ENCODE measurements around the gene MEF2D.

The MEF2D gene

DNA sequence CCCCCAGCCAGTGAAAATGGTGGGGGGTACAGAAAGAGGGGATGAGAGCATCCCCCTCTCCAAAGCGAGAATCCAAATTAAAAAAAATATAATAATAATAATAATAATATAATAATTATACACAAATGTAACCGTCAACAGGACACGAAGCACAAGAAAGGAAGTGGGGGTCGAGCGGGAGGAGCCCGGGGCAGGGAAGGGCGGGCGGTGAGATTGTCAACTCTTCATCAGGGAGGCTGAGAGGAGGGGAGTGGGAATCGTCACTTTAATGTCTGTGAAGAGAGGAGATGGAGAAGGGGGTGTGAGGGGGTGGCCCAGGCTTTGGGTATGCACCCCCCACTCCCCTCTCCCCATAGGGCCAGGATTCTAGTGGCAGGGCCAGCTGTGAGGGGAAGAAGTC lies 33.2 kb downstream of the MEF2D start:
- DNase-seq: no peak

DNA sequence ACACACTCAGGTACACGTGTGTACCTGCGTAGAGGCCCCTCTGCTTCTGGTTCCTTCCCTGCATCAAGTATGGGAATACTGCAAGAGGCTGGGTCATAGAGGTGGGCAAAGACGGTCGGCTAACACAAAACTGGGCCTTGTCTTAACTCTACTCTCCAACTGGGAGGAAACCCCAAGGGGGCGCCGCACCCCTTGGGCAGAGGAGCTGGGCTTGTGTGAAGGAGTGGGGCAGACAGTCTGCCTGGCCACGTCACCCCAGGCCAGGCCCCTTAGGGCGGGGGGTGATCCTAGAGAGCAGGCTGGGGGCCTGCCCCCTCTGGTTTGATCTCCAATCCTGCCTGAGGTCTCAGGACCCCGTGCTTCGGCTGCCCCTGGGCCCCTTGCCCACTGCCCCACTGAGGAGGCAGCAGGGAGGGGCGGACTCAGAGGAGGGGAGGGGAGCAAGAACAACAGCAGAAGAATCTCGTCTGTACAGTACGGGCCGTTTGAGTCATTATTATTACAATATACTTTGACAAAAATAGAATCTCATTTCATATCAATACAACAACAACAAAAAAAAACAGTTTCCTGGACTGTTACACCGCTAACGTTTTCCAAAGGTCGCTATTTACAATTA lies 34.7 kb downstream of the MEF2D start:
- no peak for DNase-seq

DNA sequence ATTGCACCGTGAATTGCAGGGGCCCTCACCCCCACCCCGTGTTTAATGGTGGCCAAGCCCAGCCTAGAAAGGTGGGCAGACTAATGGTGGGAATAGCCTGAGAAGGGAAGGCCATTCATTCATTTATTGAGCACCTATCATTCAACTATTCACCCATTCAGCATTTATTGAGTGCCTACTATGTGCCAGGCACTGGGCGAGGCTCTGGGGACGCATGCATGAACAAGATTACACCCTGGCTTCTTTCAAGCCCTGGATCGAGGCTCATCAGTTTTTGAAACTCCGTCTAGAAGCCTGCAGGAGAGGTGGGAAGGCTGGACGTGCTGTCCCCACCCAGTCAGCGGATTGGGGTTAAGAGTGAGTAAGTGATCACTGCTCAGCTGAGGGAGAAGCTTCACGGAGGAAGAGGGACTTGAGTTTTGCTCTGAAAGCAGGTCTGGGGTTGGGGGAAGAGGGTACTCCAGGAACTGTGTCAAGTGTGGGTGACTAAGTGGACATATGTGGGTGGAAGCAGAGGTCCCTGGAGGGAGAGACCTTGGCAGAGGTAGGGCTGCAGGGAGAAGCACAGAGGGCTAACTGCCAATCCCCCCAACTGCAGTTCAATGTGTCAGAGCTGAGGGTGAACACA lies 35.6 kb downstream of the MEF2D start:
- DNase-seq: no peak

DNA sequence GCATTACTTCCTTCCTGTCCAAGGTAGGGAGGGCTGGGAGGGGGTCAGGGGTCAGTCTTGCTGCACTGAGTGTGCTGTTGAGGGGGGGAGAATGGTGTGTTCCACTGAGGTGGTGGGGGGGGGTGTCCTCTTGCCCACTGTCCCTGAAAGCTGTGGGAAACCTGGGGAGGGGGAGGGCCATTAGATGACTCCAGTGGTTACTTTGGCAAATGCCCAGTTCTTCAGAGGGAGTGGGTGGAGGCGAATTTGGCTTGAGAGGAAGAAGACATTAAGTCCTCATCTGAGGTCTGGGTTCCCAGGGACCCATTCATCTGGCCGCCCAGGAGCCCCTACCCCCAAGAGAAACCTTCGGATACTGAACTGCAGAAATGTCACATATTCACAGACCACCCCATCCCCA lies 36.2 kb downstream of the MEF2D start:
- DNase-seq: no peak

DNA sequence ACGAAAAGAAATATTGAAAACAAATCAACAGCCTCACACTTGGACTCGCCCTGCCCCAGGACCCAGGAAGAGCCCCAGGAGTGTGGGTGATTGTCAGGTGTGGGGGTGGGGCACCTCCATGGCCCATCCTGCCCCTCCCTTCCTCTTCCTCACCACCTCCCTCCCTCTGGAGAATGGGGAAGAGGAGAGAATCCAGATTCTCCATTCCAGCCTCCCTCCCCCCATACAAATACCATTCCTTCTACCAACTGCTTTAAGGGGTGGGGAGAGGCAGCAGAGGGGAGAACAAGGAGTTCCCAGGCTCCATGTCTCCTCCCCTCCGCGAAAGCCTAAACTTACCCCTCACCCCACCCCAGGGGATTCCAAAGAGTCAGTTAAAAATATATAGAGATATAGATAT lies 36.7 kb downstream of the MEF2D start:
- DNase-seq: no peak

DNA sequence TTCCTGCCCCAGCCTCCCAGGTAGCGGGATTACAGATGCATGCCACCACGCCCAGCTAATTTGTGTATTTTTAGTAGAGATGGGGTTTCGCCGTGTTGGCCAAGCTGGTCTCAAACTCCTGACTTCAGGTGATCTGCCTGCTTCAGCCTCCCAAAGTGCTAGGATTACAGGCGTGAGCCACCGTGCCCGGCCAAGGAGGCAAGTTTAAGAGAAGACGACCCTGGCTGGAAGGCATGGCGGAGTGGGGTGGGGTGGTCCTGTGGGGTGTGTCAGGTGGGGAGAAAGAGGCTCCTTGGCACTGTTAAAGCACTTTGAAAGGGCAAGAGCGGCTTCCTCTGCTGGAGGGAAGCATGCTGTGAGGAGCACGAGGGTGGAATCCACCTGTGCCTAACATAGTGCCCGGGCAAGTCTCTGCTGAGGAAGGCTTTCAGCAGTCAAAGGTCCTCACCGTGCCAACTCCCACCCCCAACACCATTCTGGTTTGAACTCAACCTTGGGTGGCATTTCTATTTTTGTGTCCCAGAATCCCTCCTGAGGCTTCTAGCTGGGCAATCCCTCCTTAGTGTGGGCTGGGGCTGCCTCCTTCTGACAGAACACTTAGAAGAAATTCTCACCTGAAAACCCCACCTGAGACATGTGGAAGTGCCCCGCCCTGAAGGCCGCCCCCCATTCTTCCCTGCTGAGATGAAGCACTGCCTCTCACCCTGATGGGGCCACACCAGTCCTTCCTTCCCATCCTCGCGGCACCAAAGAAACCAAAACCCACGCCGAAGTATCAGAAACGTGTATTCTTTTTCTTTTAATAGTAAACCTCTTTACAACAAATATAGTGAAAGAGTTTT lies 37.4 kb downstream of the MEF2D start:
- no peak for DNase-seq

DNA sequence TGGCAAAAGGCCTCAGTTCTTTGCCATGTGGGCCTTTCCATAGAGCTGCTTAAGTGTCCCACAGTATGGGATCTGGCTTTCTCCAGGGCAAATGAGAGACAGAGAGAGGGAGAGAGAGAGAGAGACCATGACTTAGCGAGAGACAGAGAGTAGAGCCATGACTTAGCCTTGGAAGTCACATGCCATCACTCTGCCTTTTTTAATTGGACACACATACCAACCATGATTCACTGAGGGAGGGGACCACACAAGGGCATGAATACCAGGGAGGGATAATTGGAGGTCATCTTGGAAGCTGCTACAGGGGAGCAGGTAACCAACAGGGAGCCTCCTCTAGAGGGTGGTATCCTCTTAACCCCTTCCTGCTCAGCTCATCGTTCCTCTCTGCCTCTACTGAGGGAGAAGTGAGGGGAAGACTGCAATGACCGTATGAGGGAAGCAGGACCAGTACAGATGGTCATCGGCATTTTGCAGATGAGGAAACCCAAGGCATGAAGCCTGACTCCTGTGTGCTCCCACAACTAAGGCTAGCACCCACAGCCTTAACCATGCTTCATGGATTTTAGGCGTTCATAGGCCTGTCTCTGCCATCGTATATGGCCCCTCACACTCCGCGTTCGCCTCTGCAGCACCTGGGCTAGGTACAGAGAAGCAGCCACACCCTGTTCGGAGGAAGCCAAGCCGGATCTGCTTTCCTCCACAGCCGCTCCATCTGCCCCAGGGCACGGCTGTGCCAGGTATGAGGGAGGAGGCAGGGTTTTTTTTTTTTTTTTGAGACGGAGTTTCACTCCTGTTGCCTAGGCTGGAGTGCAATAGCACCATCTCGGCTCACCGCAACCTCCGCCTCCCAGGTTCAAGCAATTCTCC lies 38.6 kb downstream of the MEF2D start:
- no peak for DNase-seq

DNA sequence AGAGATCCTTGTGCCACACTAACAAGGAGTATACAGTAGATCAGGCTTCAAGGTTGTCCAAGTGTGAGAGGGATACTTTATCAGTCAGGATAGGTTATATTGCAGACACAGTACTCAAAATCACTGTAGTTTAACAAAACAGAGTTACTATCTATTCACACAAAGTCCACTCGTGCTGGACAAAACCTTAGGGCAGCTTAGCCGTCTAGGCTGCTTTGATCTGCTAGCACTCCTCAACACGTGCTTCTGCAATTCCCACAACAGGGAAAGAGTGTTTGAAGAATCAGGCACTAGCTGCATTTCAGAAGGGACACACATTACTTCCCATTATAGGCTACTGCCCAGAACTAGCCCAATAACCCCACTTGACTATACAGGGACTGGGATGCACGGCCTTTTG lies 39.5 kb downstream of the MEF2D start:
- no peak for DNase-seq

DNA sequence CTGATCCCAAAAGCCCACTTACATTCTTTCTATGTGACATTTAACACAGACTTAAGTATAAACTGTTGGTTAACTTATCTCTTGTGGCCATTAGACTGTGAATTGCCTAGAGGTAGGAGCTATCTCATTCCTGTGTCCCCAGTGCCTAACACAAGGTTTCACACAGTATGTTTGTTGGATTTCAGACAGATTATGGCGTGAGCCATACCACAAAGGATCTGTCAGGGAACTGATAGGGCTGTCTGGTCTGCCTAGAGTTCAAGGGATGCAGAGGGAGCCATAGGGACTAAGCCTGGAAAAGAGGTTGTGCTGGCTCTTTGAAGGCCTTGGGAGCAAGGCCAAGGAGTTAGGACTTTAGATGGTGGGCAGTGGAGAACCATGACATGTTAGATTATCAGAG lies 40.0 kb downstream of the MEF2D start:
- no peak for DNase-seq

DNA sequence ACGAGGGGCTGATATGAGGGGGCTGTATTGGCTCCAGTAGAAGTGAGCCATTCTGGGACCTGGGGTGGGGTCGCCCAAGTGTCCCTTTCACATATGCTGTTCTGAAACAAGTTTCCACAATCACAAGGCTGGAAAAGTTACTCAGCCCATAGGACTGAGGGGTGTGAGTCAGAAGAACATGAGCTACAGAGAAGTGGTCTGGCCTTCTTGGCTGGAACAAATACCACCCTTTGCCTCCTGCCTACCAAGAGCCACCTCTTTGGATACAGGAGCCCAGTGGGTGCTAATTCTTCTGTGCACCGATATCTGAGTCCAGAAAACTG lies 42.4 kb downstream of the MEF2D start:
- DNase-seq: no peak

DNA sequence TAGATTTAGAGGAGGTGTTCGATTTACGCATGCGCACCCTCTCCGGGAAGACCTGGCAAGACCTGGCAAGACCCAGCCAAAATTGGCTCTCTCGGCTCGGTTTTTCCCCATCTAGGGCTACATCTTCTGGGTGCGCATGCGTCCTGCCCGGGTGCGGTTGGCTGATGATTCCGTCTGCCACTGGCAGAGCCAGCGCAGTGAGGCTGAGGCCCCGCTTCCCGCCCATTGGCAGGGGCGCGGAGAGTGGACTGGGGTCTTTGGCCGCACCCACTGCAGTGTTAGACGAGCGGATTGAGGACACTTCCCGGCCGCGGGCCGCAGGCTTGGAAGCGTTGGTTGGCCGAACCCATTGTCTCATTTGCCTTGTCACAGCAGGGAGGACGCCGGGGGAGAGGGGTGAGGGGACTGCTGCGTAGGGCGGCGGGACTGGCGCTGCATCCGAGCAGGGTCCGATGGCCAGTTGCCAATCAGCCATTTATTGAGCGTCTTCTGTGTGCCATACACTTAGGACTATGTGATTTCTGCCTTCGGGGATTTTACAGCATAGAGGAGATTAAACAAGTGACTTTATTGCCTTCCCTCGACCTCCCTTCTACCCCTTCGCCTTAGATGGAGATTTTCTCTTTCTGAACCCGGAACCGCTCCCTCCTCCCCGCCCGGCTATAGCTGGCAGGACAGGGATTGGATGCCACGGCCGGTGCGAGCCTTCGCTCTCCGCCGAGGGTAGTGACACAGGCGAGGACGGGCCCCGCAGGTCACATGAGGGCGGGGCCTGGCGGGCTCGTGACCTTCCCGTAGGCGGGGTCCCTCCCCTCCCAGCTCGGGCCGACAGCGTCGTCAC lies 43.7 kb downstream of the MEF2D start:
- peak; percentile 93 for DNase-seq

DNA sequence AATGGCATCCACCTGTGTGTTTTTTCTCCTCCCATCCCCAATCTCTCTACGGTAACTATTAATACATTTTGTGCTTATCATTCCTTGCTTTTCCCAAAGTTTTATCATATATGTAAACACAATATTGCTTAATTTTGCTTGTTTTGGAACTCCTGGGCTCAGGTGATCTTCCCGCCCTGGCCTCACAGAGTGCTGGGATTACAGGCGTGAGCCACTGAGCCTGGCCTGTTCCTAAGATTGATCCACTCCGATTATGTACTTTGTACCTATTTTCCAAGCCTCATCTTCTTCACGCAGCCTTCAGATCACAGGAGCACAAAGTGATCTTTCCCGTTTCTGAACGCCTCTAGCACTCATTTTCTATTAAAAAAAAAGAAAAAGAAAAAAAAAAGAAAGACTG lies 45.2 kb downstream of the MEF2D start:
- DNase-seq: no peak

DNA sequence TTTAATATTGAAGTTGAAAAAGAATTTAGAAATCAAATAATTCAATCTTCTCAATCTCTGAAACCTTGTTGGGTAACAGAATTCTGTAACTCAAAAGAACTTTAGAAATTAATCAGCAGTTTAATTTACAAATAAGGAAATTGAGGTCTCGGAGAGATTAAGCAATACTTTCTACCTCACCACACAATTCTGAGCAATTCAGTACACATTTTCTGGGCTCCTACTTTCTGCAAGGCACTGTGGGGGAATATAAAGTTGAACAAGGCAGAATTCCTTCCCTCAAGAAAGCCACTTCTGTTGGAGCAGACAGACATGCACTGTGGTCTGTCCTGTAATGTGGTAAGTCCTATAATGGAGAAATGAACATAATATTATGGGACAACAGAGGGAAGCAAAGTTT lies 47.7 kb downstream of the MEF2D start:
- DNase-seq: no peak

DNA sequence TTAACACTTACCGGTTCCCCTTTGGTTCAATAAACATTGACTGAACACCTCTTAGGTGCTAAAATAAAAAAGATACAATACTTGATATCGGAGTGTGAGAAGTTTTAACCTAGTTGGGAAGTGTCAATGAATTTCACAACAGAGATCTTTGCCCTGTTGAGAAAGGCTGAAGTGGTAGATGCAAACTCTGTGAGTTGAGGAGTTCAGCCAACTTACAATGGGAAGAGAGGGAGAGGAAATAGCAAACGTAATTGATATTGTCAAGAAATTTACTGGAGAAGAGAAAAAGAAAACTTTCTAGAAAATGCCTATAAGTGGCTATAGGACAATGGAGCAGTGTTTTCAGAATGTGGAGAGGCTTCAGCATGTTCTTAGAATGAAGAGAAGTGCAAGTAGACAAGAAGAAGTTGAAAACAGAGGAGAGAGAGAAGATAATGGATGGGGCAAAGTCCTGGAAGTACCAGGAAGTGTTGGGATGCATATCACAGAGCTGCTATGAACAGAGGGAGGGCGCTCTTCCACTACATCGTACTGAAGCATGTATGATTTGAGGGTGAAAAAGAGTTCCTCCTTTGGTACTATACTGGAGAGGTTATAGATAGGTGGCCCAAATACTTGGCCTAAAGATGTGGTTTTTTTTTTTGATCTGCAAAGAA lies 48.9 kb downstream of the MEF2D start:
- no peak for DNase-seq

DNA sequence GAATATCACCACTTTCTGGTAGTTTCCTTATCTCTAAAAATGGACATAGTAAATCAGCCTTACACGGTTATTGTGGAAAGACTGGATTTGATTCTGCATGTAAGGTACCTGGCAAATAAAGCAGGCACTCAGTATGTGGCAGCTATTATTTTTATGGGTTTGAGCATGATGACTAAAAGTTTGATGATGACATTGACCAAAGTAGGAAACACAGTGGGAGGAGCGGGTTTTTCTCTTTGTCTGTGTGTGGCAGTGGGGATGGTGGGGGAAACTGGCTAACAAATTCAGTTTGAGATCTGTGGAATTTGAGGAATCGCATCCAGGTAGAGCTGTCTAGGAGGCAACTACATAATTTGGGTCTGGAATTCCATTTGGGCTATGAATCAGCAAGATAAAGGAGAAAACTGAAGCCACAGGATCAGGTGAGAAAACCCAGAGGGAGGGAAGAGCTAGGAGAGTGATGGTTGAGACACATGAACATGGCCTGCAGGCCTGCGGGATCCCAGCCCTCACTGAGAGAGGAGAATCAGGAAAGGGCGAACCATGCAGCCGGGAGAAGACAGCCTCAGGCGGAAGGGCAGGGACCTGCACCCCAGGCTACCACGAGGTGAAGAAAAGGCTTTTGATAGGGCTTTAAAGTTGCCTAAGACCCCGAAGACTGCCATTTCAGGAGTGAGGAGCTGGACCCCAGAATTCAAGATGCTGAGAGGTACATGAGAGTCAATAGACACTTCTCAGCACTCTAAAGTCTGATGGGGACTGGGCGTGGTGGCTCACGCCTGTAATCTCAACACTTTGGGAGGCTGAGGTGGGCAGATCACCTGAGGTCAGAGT lies 52.2 kb downstream of the MEF2D start:
- no peak for DNase-seq

DNA sequence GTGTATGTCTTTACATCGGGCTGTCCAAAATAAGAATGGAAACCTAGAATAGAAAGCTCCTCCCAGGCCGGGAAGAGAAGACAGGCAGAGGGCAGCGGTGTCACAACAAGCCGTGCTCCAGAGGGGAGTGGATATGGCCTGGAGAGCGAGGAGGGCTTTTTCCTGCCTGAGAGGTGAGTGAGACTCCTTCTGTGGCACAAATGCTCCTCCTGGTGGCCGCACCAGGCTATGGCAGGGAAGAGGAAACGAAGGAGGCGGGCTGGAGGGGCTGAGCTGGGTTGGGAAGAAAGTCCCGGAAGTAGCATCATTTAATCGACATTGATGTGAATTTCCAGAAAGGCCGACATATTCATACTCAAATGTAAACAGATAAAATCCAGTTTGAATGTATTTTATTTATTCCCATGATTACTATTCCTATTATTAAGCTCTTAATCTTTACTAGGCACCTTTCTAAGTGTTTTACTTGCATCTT lies 54.7 kb downstream of the MEF2D start:
- peak; percentile 65 for DNase-seq

DNA sequence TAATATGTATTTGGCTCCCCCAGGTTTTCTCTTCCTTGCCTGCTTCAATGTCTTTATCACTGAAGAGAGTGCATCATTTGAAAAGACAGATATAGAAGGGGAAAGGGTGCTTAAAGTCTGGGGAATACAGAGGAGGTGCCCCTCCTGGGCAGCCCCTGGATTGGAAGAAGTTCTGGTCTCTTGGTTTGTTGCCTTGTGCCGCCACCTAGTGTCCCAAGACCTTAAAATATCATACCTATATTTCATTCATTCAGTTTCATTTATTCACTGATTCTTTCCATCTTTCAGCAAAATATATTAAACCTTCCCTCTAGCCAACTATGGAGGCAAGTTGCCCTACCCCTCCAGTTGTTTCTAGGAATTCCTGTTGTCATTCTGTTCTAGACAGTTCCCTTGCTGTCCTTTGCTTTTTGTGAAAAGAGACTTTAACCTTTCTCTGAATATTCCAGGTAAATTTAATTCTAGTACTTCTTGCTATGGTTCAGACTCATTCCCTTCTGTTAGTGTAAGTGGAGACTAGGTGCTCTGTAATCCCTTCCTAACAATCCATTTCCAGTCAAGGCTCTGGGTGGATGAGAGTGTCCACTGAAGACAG lies 56.1 kb downstream of the MEF2D start:
- no peak for DNase-seq

DNA sequence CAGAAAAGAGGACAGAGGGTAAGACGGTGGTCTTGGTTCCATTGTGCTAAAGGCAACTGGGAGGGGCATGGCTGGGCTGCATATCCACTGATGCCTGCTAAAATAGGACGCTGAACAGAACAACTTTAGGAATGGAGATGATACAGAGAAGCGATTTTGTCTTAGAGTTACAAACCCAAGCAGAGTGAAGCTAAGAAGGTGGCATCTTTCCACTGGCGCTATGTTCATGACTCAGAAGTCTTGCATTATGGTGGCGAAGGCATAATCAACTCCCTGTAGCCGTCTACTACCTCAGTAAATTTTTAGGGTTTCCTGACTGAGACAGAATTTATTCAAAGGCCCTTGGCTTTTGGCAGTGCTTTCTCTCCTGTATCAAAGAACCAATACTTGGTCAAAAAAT lies 57.3 kb downstream of the MEF2D start:
- DNase-seq: no peak

DNA sequence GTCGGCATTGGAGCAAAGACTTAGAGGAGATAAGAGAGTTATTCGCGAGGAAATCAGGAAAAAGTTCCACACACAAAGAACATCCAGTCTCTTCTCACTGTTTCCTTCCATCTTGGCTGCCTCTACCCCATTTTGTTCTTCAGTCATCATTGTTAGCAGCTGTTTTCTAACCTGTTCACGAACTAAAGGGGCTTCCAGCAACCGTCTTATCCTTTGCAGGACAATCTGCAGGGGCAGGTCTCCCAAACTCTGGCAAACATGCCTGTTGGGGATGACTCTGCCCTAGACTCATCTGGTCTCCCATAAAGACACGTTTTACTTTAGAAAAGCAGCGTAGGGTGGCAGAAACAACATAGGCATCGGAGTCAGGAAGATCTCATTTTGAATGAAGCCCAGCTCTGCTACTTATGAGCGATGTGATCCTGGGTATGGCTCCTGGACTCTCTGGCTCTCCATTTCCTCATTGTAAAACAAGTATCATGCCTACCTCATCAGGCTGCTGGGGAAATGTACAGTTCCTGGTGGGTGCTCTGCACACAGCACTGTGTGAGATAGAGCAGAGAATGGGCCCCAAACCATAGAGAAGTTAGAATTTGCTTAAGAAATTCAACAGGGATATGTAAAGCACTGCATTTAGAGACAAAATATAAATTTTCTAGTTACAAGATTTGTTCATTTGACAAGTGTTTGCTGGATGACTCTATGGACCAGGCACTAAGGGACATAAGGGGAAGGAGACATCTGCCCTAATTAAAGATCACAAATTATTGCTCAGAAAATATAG lies 59.7 kb downstream of the MEF2D start:
- DNase-seq: no peak
